Breast epithelium (tissue), 4 donors: ENCODE results near the gene FBXL3. TPM values are rescaled to one million over a fixed set of nuclear protein-coding genes. Genes with fewer than 3 reads are reported as not detected.

Experiments used
- DNase-seq, 2 donors: peaks; one replicate each; pipeline ENCODE4 v3.0.0-alpha.2; 2019; ENCODE audit warnings: low spot score in 2 of 2
- H3K27ac ChIP-seq, 2 donors: fragments of 200-600 bp; sonication (generic) in 1 of 2; one replicate each; pipeline ENCODE4 v1.5.1; 2016 to 2019; ENCODE audit warnings: mild to moderate bottlenecking in 1 of 2
- H3K27me3 ChIP-seq, 2 donors: fragments of 200-600 bp; sonication (generic) in 1 of 2; one replicate each; pipeline versions ENCODE4 v1.5.1 to v1.6.0; 2017 to 2019; ENCODE audit warnings: control low read depth in 1 of 2, mild to moderate bottlenecking in 1 of 2
- H3K36me3 ChIP-seq: fragments of 200-600 bp; one replicate; pipeline ENCODE4 v1.5.1; 2019
- H3K4me1 ChIP-seq, 2 donors: fragments of 200-600 bp; sonication (generic); one replicate each; pipeline ENCODE4 v1.5.1; 2016 to 2019; ENCODE audit warnings: control low read depth in 1 of 2
- H3K4me3 ChIP-seq, 3 donors: fragments of 200-600 bp; sonication (generic); 1 replicate in 2 of 3; 2 replicates in 1 of 3; pipeline ENCODE4 v1.5.1; 2016 to 2019; ENCODE audit warnings: mild to moderate bottlenecking in 3 of 3, moderate library complexity in 2 of 3
- H3K9me3 ChIP-seq, 2 donors: fragments of 200-600 bp; sonication (generic) in 1 of 2; one replicate each; pipeline ENCODE4 v1.5.1; 2016 to 2019; ENCODE audit warnings: control low read depth in 1 of 2
- CTCF ChIP-seq, 3 donors: fragments of 450-650 bp; IDR thresholded peaks; one replicate each; pipeline ENCODE4 v1.5.1; 2016 to 2017; ENCODE audit warnings: antibody characterized with exemption in 3 of 3, mild to moderate bottlenecking in 3 of 3, moderate library complexity in 3 of 3
- POLR2AphosphoS5 ChIP-seq, 3 donors: sonication (generic); formaldehyde crosslinking; IDR thresholded peaks; one replicate each; pipeline ENCODE4 v1.6.1; 2017; ENCODE audit warnings: antibody characterized with exemption in 3 of 3
- intact Hi-C: fragments of 100-400 bp; cut with DNase I; formaldehyde crosslinking; loops from one replicate; pipeline ENCODE4 v1.15.1; 2023; ENCODE audit warnings: low total_unique reads
- total RNA-seq, 3 donors: library from RNA; depleted of rRNA; stranded (reverse); fragments of >200 nt; gene quantifications; one replicate each; pipeline ENCODE4 v1.1.0, GENCODE V29; 2016

FBXL3 gene
- total RNA-seq, 3 donors from 2014 or later = 110 to 129 (median 128) TPM

- no peaks in the 10 kb centered on the region for H3K27me3 ChIP-seq
- H3K36me3 ChIP-seq = no peaks in the 10 kb centered on the region
- peaks cover 8 to 19% of the 10 kb centered on the region in 2 donors for H3K9me3 ChIP-seq
- TF ChIP-seq POLR2AphosphoS5 (IDR thresholded peaks at IDR 0.05) = no peak
- TF ChIP-seq CTCF (IDR thresholded peaks at IDR 0.05) = no peak
- DNase-seq = no peak
- H3K27ac ChIP-seq = no peak overlapping the region
- no peaks in the 10 kb centered on the region for H3K4me1 ChIP-seq
- intact Hi-C loops = no loop called here
- H3K4me3 ChIP-seq = no peak overlapping the region
These were observed 71.3 kb downstream of the FBXL3 start for GRCh38 chr13:76955661-76956060.

Other genes with a start within 250 kb of the FBXL3 start
- 100 to 1,000 TPM in 1 of 3 donors, 10 to 100 TPM in 2; 59.7 to 117 (median 65.9) TPM for gene KCTD12, start 140.8 kb downstream of the FBXL3 start, total RNA-seq
- not detected for gene ACOD1, start 78.6 kb downstream of the FBXL3 start, total RNA-seq
- 10 to 100 TPM; 27.4 to 40.5 (median 32.4) TPM for gene CLN5, start 35.1 kb downstream of the FBXL3 start, total RNA-seq